A549 (cell line): ENCODE results near the gene TTC12. TPM values are rescaled to one million over a fixed set of nuclear protein-coding genes. Genes with fewer than 3 reads are reported as not detected.
"Not testable (repeated sequence)": the region's sequence is repeated elsewhere in the genome, so short reads cannot be mapped to it uniquely, and the experiment has no call there.

ENCODE experiments used
- ATAC-seq, 2 experiments: fragments of 200-7000 bp in 1 of 2; fragments of >200 bp in 1 of 2; cut with Nextera tagmentation in 1 of 2; cut with Tn5 transposase in 1 of 2; 3 replicates each; pipeline versions ENCODE4 v1.8.0 to v1.9.1; 2018 to 2020; ENCODE audit warnings: mild to moderate bottlenecking in 1 of 2, moderate library complexity in 1 of 2
- CTCF ChIA-PET: fragments of 300-600 bp; sonication (Branson Sonifier 250); formaldehyde crosslinking; extraction: SDS; loops from one replicate; lab custom pipeline; 2021; ENCODE audit warnings: antibody characterized with exemption, inconsistent platforms; lab: Yijun Ruan, JAX
- POLR2A ChIA-PET: fragments of 350-600 bp; formaldehyde crosslinking; extraction: SDS; loops from one replicate; lab custom pipeline; 2021; ENCODE audit warnings: antibody characterized with exemption, inconsistent platforms; lab: Yijun Ruan, JAX
- DNase-seq, 2 experiments: peaks; one replicate each; pipeline versions ENCODE4 v3.0.0 to v3.0.0-alpha.2; 2011 to 2016; ENCODE audit warnings: low read depth in 1 of 2, low spot score in 1 of 2
- FAIRE-seq: peaks from 2 replicates; lab custom pipeline; 2011; peaks lifted over from hg19 to GRCh38; lab: Jason Lieb, UNC
- H3K27ac ChIP-seq, 2 experiments: fragments of >200 bp; sonication (Bioruptor Twin); formaldehyde crosslinking; 3 replicates each; pipeline ENCODE4 v1.5.1; 2016 to 2017
- H3K4me1 ChIP-seq: fragments of >200 bp; sonication (Bioruptor Twin); formaldehyde crosslinking; 3 replicates; pipeline ENCODE4 v1.6.1; 2016
- H3K4me2 ChIP-seq: fragments of >200 bp; sonication (Bioruptor Twin); formaldehyde crosslinking; 3 replicates; pipeline ENCODE4 v1.6.1; 2016
- H3K4me3 ChIP-seq: fragments of >200 bp; sonication (Bioruptor Twin); formaldehyde crosslinking; 3 replicates; pipeline ENCODE4 v1.5.1; 2016
- H3K9me3 ChIP-seq: fragments of >200 bp; sonication (Bioruptor Twin); formaldehyde crosslinking; 3 replicates; pipeline ENCODE4 v1.6.1; 2016
- BHLHE40 ChIP-seq: IDR thresholded peaks from 2 replicates; pipeline ENCODE4 v1.6.1; 2012; ENCODE audit warnings: low read depth, low read length, inconsistent platforms
- CBX2 ChIP-seq: fragments of 200-600 bp; sonication (generic); IDR thresholded peaks from 2 replicates; pipeline ENCODE4 v1.6.1; 2016; ENCODE audit warnings: low read depth, mild to moderate bottlenecking, borderline replicate concordance
- CEBPB ChIP-seq, 2 experiments: fragments of >200 bp in 1 of 2; sonication (Bioruptor Twin) in 1 of 2; formaldehyde crosslinking in 1 of 2; IDR thresholded peaks; 2 replicates each; pipeline ENCODE4 v1.6.1; 2012 to 2016
- EHF ChIP-seq: fragments of 250-450 bp; sonication (Bioruptor Pico); IDR thresholded peaks from 2 replicates; pipeline ENCODE4 v1.5.0; 2020; ENCODE audit warnings: mild to moderate bottlenecking
- EHMT2 ChIP-seq: fragments of 200-600 bp; sonication (generic); IDR thresholded peaks from 2 replicates; pipeline ENCODE4 v1.6.1; 2016; ENCODE audit warnings: antibody characterized with exemption, low read depth, mild to moderate bottlenecking, moderate library complexity
- EP300 ChIP-seq, 2 experiments: fragments of >200 bp; sonication (Bioruptor Twin); formaldehyde crosslinking; IDR thresholded peaks; 2 replicates in 1 of 2; 3 replicates in 1 of 2; pipeline ENCODE4 v1.6.1; 2016 to 2017
- ESRRA ChIP-seq: fragments of 150-350 bp; IDR thresholded peaks from 2 replicates; pipeline ENCODE4 v1.6.1; 2014; ENCODE audit warnings: mild to moderate bottlenecking, low read length, borderline replicate concordance
- HDAC2 ChIP-seq: fragments of 200-600 bp; sonication (generic); IDR thresholded peaks from 2 replicates; pipeline ENCODE4 v1.6.1; 2016
- HOXA7 ChIP-seq: fragments of 250-450 bp; sonication (Bioruptor Pico); IDR thresholded peaks from 2 replicates; pipeline ENCODE4 v1.5.0; 2020; ENCODE audit warnings: mild to moderate bottlenecking, moderate library complexity
- JUNB ChIP-seq: fragments of >200 bp; sonication (Bioruptor Twin); formaldehyde crosslinking; IDR thresholded peaks from 2 replicates; pipeline ENCODE4 v1.6.1; 2016
- MAZ ChIP-seq: fragments of 150-350 bp; IDR thresholded peaks from 2 replicates; pipeline ENCODE4 v1.6.1; 2014; ENCODE audit warnings: antibody characterized with exemption, low read depth, low read length, borderline replicate concordance
- MYC ChIP-seq: IDR thresholded peaks from 2 replicates; pipeline ENCODE4 v1.6.1; 2012; ENCODE audit warnings: mild to moderate bottlenecking, inconsistent platforms, low read length, improper control_type of control experiment, borderline replicate concordance
- NFE2L2 ChIP-seq: fragments of 150-350 bp; conservative IDR thresholded peaks from 2 replicates; pipeline ENCODE4 v1.6.1; 2014; ENCODE audit warnings: low read length
- NPAS2 ChIP-seq: fragments of 250-450 bp; sonication (Bioruptor Pico); IDR thresholded peaks from 2 replicates; pipeline ENCODE4 v1.8.0; 2022; ENCODE audit warnings: mild to moderate bottlenecking, moderate library complexity, borderline replicate concordance
- POLR2AphosphoS2 ChIP-seq: conservative IDR thresholded peaks from 2 replicates; pipeline ENCODE4 v1.6.1; 2012; ENCODE audit warnings: low read length, improper control_type of control experiment, inconsistent platforms
- RNF2 ChIP-seq: fragments of 200-600 bp; sonication (generic); IDR thresholded peaks from 2 replicates; pipeline ENCODE4 v1.6.1; 2016; ENCODE audit warnings: low read depth, mild to moderate bottlenecking, antibody characterized with exemption, moderate library complexity, borderline replicate concordance
- ZFP36 ChIP-seq: fragments of 450-650 bp; IDR thresholded peaks from 2 replicates; pipeline ENCODE4 v1.6.1; 2014; ENCODE audit warnings: borderline replicate concordance; ENCODE audit not compliant: partially characterized antibody
- WGBS: methylation state at CpG from one replicate; pipeline ENCODE4 v1.1.6; 2017; ENCODE audit errors: missing lambda C conversion rate; 5-methylcytosine and 5-hydroxymethylcytosine counted together
- polyA plus RNA-seq, 4 experiments: library from polyadenylated mRNA; depleted of rRNA in 3 of 4; stranded (reverse); fragments of >200 nt; fragmentation: RNase III in 1 of 4; extraction: RNeasy Plus Mini Kit Qiagen cat#74134 plus additional on column Dnase treatment in 1 of 4; gene quantifications; 2 replicates in 3 of 4; 3 replicates in 1 of 4; pipeline ENCODE4 v1.2.3, GENCODE V29; 2011 to 2017
- TF ChIP-seq, protein P1 (sequence below): IDR thresholded peaks from 2 replicates; pipeline ENCODE4 v1.6.1; 2012
- TF ChIP-seq, protein P2 (sequence below): fragments of 150-350 bp; IDR thresholded peaks from 2 replicates; pipeline ENCODE4 v1.6.1; 2014; ENCODE audit warnings: low read depth, mild to moderate bottlenecking, low read length
- TF ChIP-seq, protein P3 (sequence below): fragments of 250-450 bp; sonication (Bioruptor Pico); IDR thresholded peaks from 2 replicates; pipeline ENCODE4 v1.5.0; 2021; ENCODE audit warnings: mild to moderate bottlenecking, moderate library complexity, borderline replicate concordance
- TF ChIP-seq, protein P4 (sequence below): fragments of >200 bp; sonication (Bioruptor Twin); formaldehyde crosslinking; IDR thresholded peaks from 3 replicates; pipeline ENCODE4 v1.5.1; 2016

The TTC12 gene
- polyA plus RNA-seq, 2 of the 4 experiments (the other 2 are of a cell fraction), result 5.9 to 13.5 TPM

DNA sequence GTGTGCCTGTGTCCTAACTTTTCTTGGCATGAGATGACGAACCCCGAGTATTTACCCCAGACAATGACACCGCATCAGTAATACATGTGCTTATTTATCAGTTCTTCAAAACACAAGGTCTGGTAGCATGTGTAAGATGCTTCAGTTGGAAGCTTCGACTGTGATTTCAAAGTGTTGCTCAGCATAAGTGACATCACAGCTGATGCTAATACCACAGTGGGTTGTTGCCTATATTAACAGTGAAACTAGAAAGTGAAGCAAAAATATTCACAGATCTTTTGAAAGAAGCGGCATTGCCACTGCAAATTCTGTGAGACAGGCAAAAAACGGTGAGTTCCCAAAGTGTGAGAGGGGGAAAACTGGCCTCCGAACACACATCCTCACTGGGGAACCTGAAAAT, 18.4 kb upstream of the TTC12 start:
- Histone ChIP-seq H3K27ac (no peak overlapping the region), H3K4me3 (no peak overlapping the region), H3K4me1 (no peaks in the 10 kb centered on the region), H3K4me2 (no peak overlapping the region), H3K9me3 (no peaks in the 10 kb centered on the region)
- WGBS, result 36% methylated on average over 7 of the region's 7 CpGs
- TF ChIP-seq, protein P1, sequence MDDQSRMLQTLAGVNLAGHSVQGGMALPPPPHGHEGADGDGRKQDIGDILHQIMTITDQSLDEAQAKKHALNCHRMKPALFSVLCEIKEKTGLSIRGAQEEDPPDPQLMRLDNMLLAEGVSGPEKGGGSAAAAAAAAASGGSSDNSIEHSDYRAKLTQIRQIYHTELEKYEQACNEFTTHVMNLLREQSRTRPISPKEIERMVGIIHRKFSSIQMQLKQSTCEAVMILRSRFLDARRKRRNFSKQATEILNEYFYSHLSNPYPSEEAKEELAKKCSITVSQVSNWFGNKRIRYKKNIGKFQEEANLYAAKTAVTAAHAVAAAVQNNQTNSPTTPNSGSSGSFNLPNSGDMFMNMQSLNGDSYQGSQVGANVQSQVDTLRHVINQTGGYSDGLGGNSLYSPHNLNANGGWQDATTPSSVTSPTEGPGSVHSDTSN, result no peak
- TF ChIP-seq ESRRA (no peak), CEBPB (IDR thresholded peaks at IDR 0.05) (no peak)
- DNase-seq (no peak), ATAC-seq (no peak), FAIRE-seq (no peak)
- CTCF ChIA-PET, result interaction anchor here (2.1 kb wide), 1 partner anchor 708 kb away, joined by 7 read pairs; no protein-coding TSS in a partner anchor
- POLR2A ChIA-PET, result no interaction called here

DNA sequence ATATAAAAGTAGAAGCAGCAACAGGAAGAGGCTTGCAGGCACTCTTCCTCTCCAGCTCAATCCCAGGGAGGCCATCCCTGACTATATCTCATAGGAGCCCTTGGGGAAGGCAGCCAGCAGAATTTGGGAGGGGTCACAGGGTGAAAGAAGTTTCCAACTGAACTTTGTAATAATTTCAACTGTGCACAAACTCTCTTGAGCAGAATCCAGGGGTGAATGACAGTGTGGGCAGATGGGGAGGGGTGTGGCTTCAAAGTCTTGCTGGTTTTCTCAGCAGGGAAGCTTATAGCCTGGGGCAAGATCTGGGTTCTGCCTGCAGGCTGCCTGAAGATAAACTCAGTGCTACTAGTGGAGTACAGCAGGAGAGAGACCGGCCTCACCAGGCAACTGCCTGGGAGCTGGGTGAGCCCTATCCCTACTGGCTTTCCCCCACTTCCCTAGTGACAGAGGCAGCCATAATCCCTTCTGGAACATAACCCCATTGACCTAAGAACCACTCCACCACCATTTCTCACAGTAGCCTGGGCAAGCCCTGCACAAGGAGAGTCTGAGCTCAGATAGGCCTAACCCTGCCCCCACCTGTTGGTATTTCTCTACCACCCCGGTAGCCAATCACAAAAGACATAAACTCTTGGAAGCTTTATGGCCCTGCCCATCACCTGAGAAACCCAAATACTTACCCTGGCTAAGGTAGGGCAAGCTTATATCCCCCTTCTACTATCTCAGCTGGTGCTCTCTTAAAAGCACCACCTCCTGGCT, 17.8 kb upstream of the TTC12 start:
- 42% methylated on average over 2 of the region's 2 CpGs for WGBS

DNA sequence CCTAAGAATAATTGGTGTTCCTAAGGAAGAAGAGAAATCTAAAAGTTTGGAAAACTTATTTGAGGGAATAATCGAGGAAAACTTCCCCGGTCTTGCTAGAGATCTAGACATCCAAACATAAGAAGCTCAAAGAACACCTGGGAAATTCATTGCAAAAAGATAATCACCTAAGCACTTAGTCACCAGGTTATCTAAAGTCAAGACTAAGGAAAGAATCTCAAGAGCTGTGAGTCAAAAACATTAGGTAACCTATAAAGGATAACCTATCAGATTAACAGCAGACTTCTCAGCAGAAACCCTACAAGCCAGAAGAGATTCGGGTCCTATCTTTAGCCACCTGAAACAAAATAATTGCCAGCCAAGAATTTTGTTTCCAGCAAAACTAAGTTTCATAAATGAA, 15.9 kb upstream of the TTC12 start:
- H3K4me3 ChIP-seq, POLR2A ChIA-PET, ATAC-seq, FAIRE-seq, H3K27ac ChIP-seq, H3K9me3 ChIP-seq, H3K4me1 ChIP-seq, DNase-seq, H3K4me2 ChIP-seq: not testable (repeated sequence)
- WGBS, result 2% methylated on average over 3 of the region's 3 CpGs
- CTCF ChIA-PET, result interaction anchor here (0.7 to 2.3 kb wide), 6 partner anchors 7 to 1018 kb away, joined by 3 to 7 read pairs (median 4); no protein-coding TSS in a partner anchor

More for the DNA sequence above, 17.8 kb upstream of the TTC12 start:
- ChIA-PET POLR2A (no interaction called here), CTCF (interaction anchor here (2.1 to 2.3 kb wide), 2 partner anchors 9 to 709 kb away, joined by 6 to 7 read pairs; no protein-coding TSS in a partner anchor)
- no peak overlapping the region for H3K4me2 ChIP-seq
- no peak for DNase-seq
- ATAC-seq, result no peak
- FAIRE-seq, result no peak
- no peaks in the 10 kb centered on the region for H3K9me3 ChIP-seq
- TF ChIP-seq RNF2 (no peak), ESRRA (no peak), MAZ (no peak), EHF (no peak), EP300 (IDR thresholded peaks at IDR 0.05) (no peak), MYC (no peak), POLR2AphosphoS2 (no peak), CBX2 (no peak), JUNB (no peak), BHLHE40 (no peak)
- TF ChIP-seq, protein P2, sequence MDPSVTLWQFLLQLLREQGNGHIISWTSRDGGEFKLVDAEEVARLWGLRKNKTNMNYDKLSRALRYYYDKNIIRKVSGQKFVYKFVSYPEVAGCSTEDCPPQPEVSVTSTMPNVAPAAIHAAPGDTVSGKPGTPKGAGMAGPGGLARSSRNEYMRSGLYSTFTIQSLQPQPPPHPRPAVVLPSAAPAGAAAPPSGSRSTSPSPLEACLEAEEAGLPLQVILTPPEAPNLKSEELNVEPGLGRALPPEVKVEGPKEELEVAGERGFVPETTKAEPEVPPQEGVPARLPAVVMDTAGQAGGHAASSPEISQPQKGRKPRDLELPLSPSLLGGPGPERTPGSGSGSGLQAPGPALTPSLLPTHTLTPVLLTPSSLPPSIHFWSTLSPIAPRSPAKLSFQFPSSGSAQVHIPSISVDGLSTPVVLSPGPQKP, result no peak
- H3K27ac ChIP-seq, result no peak overlapping the region
- no peaks in the 10 kb centered on the region for H3K4me1 ChIP-seq
- H3K4me3 ChIP-seq, result no peak overlapping the region

DNA sequence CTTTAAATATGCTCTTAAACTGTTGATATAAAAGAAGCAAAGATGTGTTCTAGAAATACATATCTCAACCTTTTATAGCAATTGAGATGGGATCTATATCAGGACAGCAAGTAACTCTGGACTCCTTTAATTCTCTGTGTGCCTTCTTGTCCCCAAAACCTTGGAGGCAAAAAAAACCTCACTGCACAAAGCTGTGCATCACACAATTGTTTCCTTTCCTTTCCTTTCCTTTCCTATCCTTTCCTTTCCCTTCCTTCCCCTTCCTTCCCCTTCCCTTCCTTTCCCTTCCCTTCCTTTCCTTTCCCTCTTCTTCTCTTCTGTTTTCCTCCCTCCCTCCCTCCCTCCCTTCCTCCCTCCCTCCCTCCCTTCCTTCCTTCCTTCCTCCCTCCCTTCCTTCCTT, 9.5 kb upstream of the TTC12 start:
- ChIA-PET POLR2A (interaction anchor here (0.6 kb wide), 1 partner anchor 225 kb away, joined by 6 read pairs; no protein-coding TSS in a partner anchor), CTCF (interaction anchor here (0.6 to 4.4 kb wide), 12 partner anchors 7 to 1166 kb away, joined by 3 to 50 read pairs (median 4); partner anchors contain the start of gene TTC12)
- Histone ChIP-seq H3K9me3 (no peaks in the 10 kb centered on the region), H3K4me2 (no peak overlapping the region), H3K4me1 (no peaks in the 10 kb centered on the region), H3K4me3 (no peak overlapping the region), H3K27ac (no peak overlapping the region)
- ATAC-seq (no peak), DNase-seq (no peak), FAIRE-seq (no peak)
- TF ChIP-seq, protein P3, sequence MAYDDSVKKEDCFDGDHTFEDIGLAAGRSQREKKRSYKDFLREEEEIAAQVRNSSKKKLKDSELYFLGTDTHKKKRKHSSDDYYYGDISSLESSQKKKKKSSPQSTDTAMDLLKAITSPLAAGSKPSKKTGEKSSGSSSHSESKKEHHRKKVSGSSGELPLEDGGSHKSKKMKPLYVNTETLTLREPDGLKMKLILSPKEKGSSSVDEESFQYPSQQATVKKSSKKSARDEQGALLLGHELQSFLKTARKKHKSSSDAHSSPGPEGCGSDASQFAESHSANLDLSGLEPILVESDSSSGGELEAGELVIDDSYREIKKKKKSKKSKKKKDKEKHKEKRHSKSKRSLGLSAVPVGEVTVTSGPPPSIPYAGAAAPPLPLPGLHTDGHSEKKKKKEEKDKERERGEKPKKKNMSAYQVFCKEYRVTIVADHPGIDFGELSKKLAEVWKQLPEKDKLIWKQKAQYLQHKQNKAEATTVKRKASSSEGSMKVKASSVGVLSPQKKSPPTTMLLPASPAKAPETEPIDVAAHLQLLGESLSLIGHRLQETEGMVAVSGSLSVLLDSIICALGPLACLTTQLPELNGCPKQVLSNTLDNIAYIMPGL (CRISPR knock-in tag), result no peak
- TF ChIP-seq, protein P4, sequence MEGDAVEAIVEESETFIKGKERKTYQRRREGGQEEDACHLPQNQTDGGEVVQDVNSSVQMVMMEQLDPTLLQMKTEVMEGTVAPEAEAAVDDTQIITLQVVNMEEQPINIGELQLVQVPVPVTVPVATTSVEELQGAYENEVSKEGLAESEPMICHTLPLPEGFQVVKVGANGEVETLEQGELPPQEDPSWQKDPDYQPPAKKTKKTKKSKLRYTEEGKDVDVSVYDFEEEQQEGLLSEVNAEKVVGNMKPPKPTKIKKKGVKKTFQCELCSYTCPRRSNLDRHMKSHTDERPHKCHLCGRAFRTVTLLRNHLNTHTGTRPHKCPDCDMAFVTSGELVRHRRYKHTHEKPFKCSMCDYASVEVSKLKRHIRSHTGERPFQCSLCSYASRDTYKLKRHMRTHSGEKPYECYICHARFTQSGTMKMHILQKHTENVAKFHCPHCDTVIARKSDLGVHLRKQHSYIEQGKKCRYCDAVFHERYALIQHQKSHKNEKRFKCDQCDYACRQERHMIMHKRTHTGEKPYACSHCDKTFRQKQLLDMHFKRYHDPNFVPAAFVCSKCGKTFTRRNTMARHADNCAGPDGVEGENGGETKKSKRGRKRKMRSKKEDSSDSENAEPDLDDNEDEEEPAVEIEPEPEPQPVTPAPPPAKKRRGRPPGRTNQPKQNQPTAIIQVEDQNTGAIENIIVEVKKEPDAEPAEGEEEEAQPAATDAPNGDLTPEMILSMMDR, result no peak
- no peak for TF ChIP-seq EHMT2
- no peak for TF ChIP-seq NPAS2
- TF ChIP-seq, protein P2, result no peak
- no peak for TF ChIP-seq HDAC2
- no peak for TF ChIP-seq NFE2L2
- TF ChIP-seq ESRRA, result no peak
- TF ChIP-seq ZFP36, result no peak
- no peak for TF ChIP-seq HOXA7 (CRISPR knock-in tag)
- TF ChIP-seq CEBPB (IDR thresholded peaks at IDR 0.05), result no peak
